ENCODE data around the gene RPS2.
"Not testable (repeated sequence)": the region's sequence is repeated elsewhere in the genome, so short reads cannot be mapped to it uniquely, and the experiment has no call there.

RPS2 gene

DNA sequence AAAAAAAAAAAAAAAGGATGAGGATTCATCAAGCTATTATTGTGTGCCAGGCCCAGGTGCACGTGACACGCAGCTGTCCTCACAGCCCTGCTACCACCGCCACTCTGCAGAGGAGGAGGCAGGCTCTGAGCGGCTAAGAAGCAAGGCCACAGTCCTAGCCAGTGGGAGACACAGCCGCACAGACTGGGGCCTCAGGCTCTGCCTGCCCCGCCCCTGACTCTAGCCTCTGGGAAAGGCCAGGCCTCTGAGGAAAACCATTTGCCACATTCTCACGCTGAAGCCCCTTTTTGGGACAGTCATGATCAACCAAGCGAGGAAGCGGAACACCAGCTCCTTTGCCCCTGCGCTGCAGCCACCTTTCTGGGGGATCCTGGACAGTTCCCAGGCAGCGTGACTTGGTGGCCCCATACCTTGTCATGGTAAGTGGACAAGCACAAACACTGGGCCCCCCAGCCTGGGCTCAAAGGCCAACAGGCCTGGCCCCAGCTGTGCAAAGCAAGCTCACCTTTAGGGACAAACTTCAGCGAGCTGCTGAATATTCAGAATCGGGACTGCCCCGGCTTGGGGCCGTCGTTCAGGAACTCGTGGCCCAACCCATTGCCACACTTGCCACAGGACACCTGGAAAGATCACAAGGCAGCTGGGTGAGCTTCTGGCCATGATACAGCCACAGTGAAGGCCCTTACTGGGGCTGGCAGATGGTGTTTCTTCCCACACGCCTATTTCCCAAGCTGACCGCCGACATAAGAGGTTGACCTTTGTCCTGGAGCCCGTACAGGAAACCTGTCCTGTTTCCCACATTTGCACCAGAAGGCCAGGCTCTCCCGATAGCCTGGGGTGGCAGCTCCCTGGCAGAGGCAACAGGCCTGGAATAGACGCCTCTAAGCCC, 24.1 kb downstream of the RPS2 start:
- TF ChIP-seq POLR2A (IDR thresholded peaks at IDR 0.05; ENCODE audit: low read length) (no peak), GATA1 (IDR thresholded peaks at IDR 0.05; ENCODE audit: low read depth, low read length) (no peak)

DNA sequence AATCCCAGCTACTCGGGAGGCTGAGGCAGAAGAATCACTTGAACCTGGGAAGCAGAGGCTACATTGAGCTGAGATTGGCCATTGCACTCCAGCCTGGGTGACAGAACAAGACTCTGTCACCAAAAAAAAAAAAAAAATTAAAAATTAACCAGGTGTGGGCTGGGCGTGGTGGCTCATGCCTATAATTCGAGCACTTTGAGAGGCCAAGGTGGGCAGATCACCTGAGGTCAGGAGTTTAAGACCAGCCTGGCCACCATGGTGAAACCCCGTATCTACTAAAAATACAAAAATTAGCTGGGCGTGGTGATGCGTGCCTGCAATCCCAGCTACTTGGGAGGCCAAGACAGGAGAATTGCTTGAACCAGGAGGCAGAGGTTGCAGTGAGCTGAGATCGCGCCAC, 24.8 kb downstream of the RPS2 start:
- not testable (repeated sequence) for DNase-seq

More for the DNA sequence above, 24.1 kb downstream of the RPS2 start:
- no peak for DNase-seq

DNA sequence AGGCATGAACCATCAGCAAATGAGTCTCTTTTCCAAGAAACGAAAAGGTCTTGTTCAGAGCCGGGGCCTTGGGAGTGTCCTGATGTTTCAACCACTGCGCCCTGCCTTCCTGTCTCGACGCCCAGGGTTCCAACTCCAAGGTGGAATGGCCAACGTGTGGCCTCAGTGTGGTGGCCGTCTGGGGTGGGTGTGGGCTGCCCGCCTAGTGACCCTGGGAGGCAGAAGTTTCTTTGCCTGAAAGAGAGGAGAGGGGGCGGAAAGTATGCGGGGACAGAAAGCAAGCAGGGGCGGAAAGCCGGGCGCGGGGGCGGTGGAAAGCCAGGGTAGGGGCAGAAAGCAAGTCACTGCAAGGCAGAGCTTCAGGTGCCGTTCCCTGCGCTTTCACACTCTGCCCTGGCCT, 25.7 kb downstream of the RPS2 start:
- no peak for DNase-seq
- TF ChIP-seq GATA1 (IDR thresholded peaks at IDR 0.05; ENCODE audit: low read depth, low read length) (no peak), POLR2A (IDR thresholded peaks at IDR 0.05; ENCODE audit: low read length) (no peak)

DNA sequence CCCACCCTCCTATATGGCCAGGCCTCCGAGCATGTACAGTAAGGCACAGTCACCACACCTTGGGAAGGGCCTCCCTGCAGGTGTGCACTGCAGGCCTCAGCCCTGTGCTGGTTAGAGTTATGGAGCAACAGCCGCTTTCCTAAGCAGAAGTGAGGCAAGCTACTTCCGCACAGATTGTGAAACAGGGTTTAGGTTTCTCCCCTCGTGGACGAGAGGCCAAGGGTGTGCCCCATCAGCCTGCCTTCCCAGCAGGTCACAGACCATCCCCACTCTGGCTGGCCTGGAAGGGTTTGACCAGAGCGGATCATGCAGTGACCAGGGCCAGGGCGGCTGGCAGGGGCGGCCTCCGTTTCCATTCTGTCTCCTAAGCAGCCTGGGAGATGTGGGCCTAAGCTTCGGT, 26.3 kb downstream of the RPS2 start:
- DNase-seq: no peak
- TF ChIP-seq GATA1 (IDR thresholded peaks at IDR 0.05; ENCODE audit: low read depth, low read length) (no peak), POLR2A (IDR thresholded peaks at IDR 0.05; ENCODE audit: low read length) (no peak)

DNA sequence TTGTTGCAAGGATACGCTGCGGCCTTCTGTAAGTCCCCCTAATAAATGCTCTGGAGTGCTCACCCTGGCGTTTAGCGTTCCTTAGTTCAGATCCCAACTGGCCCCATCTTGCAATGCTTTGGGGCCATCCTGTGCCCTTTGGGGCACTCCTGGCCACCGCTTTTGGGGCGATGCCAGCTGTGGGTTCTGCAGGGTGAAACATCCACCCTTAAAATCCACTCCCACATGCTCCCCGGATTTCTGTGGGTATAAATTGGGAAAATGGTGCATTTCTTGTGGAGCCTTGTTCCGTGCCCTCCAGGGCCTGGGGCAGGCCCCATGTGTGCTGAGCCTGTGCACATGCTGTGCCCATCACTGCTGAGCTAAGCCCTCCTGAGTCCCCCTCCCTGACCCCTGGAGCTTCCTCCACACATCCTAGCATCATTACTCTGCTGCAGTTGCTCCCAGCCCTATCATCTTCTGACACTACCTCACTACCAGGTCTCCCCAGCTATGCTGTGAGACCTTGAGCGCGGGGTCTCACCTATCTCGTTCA, 27.6 kb downstream of the RPS2 start:
- no peak for DNase-seq
- TF ChIP-seq GATA1 (IDR thresholded peaks at IDR 0.05; ENCODE audit: low read depth, low read length): no peak
- no peak for TF ChIP-seq POLR2A (IDR thresholded peaks at IDR 0.05; ENCODE audit: low read length)

DNA sequence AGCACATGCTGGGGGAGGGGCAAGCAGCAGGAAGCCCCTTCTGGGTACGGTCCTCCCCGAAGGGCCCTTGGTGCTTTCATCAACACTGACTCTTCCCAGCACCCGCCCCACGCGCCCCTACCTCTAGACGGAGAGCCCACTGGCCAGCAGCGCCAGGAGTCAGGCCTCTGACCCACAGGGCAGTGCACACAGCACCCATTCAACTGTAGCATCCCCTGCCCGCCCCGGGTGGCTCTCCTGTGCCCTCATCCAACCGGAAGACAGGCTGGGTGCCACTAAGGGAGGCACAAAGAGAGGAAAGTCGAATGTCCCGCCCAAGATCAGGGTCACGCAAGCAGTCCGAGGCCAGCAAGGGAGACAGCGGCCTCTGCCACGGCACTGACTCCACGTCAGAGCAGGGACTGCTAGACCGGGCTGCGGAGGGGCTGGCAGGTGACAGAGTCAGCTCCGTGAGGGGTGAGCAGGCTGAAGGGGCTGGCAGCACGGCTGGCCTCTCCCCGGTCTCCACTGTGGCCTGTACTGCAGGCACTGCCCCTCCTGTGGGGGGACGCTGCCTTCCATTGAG, 31.4 kb downstream of the RPS2 start:
- DNase-seq: no peak
- no peak for TF ChIP-seq GATA1 (IDR thresholded peaks at IDR 0.05; ENCODE audit: low read depth, low read length)
- TF ChIP-seq POLR2A (IDR thresholded peaks at IDR 0.05; ENCODE audit: low read length): no peak

DNA sequence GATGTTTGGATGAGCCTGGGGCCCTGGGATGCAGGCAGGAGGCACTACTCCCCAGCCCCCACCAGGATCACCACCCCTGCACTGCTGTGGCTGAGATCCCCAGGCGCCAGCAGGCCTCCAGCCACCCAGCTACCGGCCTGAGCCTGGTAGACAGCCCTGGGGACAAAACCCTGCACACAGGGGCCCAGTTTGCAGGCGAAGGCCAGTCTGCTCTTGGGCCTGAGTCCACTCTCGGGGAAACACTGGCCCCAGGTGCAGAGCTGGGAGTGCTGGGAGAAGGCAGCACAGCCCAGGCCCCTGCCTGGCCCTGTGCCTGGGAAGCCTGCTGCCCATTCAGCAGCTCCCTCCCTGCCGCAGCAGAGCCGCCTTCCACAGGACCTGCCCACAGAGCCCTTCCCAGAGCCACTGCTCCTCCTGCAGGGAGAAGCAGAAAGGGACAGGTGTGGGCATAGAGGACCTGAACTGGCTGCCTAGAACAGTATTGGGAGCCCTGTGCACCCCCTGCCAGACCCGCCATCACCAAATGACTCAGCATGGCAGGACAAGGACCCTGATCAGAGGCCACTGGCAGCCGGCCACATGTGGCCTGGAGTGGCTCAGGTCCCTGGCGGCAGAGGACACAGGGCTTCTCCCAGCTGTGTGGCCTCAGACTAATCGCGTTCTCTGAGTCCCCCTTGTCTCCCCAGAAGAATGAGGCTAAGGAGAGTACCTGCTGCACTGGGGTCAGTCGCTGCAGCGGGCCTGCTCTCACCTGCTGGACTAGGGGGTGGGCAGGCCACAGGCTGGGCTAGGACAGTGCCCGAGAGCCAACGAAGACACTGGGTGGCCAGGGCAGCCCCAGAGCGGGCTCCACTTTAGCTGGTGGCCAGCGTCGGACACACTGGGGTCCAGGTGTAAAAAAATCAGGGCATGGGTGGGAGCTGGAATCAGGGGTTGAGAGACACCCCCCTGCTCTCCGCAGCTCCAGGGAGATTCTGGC, 32.3 kb downstream of the RPS2 start:
- no peak for DNase-seq
- no peak for TF ChIP-seq POLR2A (IDR thresholded peaks at IDR 0.05; ENCODE audit: low read length)
- TF ChIP-seq GATA1 (IDR thresholded peaks at IDR 0.05; ENCODE audit: low read depth, low read length): no peak

DNA sequence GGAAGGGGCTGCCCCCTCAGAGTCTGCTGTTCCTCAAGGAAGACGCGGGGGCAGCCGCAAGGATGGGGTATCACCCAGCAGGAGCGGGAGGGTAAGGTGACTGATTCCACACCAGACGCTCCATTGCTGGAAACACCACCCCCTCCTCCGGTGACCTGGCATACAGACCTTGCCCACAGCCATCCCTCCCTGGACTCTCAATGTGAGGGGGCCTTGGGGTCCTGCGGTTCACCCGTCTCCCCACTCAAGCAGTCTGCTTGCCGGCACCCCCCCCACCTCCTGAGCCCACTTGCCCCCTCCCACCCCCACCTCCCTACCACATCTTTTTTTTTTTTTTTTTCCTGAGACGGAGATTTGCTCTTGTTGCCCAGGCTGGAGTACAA, 34.3 kb downstream of the RPS2 start:
- no peak for DNase-seq
- no peak for TF ChIP-seq POLR2A (IDR thresholded peaks at IDR 0.05; ENCODE audit: low read length)
- no peak for TF ChIP-seq GATA1 (IDR thresholded peaks at IDR 0.05; ENCODE audit: low read depth, low read length)

DNA sequence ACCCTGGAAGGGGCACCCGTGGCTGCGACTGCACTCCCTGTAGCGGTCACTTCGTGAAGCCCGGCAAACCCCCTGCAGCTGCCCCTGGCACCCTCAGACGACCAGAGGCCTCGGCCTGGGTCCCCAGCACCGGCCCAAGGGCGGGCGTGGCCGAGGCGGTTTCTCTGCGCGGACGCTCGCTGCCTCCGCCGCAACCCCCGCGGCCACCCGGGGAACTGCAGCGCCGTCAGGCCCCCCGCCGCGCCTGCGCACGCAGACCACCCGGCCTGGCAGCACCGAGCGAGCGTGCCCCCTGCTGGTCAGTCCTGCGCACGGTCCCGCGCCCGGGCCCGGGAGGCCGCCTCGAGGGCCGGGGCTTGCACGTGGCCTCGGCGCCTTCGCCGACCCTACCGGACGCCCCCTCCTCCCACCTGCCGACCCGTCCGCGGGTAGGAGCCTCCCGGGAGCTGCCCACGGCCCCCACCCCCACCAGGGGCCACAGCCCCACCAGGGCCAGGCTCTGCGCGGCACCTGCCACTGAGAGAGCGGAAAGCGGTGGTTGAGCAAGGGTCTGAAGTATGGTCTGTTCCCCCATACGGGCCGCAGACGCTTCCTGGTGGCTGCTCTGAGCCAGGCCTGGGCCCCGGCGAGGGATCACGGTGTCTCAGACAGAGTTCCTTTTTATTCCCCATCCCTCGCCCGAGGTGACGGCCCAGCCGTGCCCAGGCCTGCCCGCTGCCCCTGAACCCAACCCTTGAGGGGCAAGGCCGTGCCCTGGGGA, 34.9 kb downstream of the RPS2 start:
- peak; percentile 90 to 94 for DNase-seq
- no peak for TF ChIP-seq GATA1 (IDR thresholded peaks at IDR 0.05; ENCODE audit: low read depth, low read length)
- no peak for TF ChIP-seq POLR2A (IDR thresholded peaks at IDR 0.05; ENCODE audit: low read length)

DNA sequence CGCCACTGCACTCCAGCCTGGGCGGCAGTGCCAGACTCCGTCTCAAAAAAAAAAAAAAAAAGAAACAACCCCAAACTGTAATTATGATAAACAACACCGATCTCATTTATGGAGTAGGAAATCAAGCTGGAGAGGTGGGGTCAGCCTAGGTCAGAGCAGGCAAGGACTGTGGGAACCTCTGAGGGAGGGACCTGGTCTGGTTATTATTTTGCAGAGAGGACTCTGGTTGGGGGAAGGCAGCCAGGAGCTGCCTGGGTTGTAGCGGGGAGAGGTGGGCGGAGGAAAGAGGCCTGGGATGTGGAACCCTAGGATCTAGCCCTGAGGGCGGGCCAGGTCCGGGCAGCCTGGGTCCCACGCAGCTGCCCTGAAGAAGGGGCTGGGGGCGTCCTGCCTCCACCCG, 35.5 kb downstream of the RPS2 start:
- DNase-seq: no peak
- TF ChIP-seq POLR2A (IDR thresholded peaks at IDR 0.05; ENCODE audit: low read length): no peak

DNA sequence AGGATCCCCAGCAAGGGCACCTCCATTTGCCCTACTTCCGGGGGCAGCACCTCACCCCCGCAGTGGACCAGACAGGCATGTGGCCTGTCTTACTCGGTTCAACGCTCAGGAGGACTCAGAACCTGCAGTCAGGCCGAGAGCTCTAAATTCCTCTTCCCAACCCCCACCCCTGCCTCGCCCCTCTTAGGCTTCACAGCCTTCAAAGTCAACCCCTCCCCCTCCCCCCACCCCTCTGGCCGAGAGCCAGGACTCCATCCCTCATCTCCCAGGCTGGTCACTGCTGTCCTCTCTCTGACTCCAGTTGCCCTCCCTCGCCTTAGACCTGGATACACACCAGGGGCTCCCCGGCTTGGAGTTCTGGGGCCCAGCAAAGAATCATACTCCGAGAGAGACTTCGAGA, 38.4 kb downstream of the RPS2 start:
- no peak for TF ChIP-seq GATA1 (IDR thresholded peaks at IDR 0.05; ENCODE audit: low read depth, low read length)
- no peak for TF ChIP-seq POLR2A (IDR thresholded peaks at IDR 0.05; ENCODE audit: low read length)
- no peak for DNase-seq

DNA sequence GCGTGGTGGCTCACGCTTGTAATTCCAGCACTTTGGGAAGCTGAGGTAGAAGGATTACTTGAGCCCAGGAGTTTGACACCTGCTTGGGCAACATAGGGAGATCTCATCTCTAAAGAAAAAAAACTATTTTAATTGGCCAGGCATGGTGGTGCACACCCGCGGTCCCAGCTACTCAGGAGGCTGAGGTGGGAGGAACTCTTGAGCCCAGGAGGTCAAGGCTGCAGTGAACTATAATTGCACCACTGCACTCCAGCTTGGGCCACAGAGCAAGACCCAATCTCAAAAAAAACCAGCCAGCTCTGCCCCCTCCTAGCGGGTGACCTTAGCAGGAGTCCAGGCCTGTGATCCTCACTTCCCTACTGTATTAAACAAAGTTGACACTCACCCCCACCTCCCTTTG, 40.5 kb downstream of the RPS2 start:
- TF ChIP-seq GATA1 (IDR thresholded peaks at IDR 0.05; ENCODE audit: low read depth, low read length) (no peak), POLR2A (IDR thresholded peaks at IDR 0.05; ENCODE audit: low read length) (no peak)
- no peak for DNase-seq

DNA sequence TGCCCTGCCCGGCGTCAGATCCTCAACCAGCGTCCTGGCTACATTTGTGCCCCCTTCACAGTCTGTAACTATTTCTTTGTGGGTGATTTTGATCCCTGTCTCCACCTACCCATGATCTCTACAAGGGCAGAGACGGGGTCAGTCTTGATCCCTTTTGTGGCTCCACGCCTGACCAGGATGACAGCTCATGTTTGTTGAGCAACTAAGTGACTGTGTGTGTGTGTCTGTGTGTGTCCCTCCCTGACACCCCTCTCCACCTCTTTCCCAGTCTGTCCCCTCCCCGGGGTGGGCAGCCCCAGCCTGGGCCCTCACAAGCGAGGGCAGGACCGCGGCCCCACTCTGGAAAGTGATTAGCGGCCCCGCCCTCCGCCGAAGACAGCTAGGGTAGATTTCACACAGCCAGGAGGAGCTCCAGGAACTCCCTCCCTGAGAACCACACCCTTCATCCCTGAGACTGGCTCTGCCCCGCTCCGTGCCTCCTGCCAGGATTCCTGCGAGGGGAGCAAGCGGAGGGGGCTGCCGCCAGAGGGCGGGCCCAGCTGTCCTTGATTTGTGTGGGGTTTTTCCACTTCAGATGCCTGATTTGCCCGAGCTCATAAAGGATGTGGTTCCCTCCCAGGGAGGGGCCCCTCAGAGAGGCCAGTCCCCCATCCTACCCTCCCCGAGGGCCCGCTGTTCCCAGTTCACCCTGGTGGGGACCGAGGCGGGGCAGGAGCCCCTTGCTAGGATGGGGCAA, 41.2 kb downstream of the RPS2 start:
- no peak for DNase-seq
- no peak for TF ChIP-seq GATA1 (IDR thresholded peaks at IDR 0.05; ENCODE audit: low read depth, low read length)
- TF ChIP-seq POLR2A (IDR thresholded peaks at IDR 0.05; ENCODE audit: low read length): no peak

Measured in erythroblast (primary cell).